ENCODE measurements around the gene UBXN6. TPM values are rescaled to one million over a fixed set of nuclear protein-coding genes. Genes with fewer than 3 reads are reported as not detected.

The UBXN6 gene
- total and polyA plus RNA-seq, 2 of the 8 experiments (the other 6 are each of a cell fraction or from before 2014, with no cell fraction given) = 28.0 to 43.8 TPM

GRCh38 chr19:4472174-4472974 is 14.8 kb upstream of the UBXN6 start, which contains the start of gene HDGFL2:
HDGFL2 (plus strand) TSS chr19:4472297; CDS start chr19:4472351, 54 bp downstream.
- FAIRE-seq = no peak
- POLR2A ChIA-PET (ENCODE audit: partially characterized antibody) = interaction anchor here (0.7 to 2.9 kb wide), 11 partner anchors 8 to 297 kb away, joined by 3 to 12 read pairs (median 4); partner anchors contain the start of genes PLIN4 and UBXN6

More at GRCh38 chr19:4472174-4472974, 14.8 kb upstream of the UBXN6 start, which contains the start of gene HDGFL2:
- CTCF ChIA-PET (ENCODE audit: partially characterized antibody) = interaction anchor here (0.7 to 2.1 kb wide), 3 partner anchors 18 to 225 kb away, joined by 3 to 5 read pairs (median 4); no protein-coding TSS in a partner anchor
- no peak within 1 kb of the TSS for H3K14ac ChIP-seq (ENCODE audit: insufficient read length)
- peak within 1 kb of the TSS; percentile 35 for H3K27ac ChIP-seq (ENCODE audit: low read depth, low read length)
- H3K36me3 ChIP-seq (ENCODE audit: control insufficient read depth in 2 of 4, insufficient read depth in 4 of 4, low read length in 3 of 4) = peaks cover 6 to 16% (median 10%) of the 10 kb centered on the region in 4 experiments; a peak in 7 of 8 replicates
- peaks cover 22% of the 10 kb centered on the region for H3K23me2 ChIP-seq (ENCODE audit: low read depth, low read length)
- no peak within 1 kb of the TSS for H2BK20ac ChIP-seq (ENCODE audit: low read length)
- H3K79me2 ChIP-seq (ENCODE audit: control insufficient read depth in 1 of 2, insufficient read depth in 2 of 2, low read length in 2 of 2) = peaks cover 14 to 32% of the 10 kb centered on the region in 2 experiments; a peak in 3 of 4 replicates
- no peaks in the 10 kb centered on the region; a peak in 1 of 7 replicates for H3K27me3 ChIP-seq (replicated peaks in 1 of 4; ENCODE audit: control insufficient read depth in 3 of 4, extremely low read depth in 1 of 4, insufficient read depth in 3 of 4, low read length in 3 of 4)
- no peak within 1 kb of the TSS for H3K23ac ChIP-seq (ENCODE audit: insufficient read length)
- 0% methylated on average over 15 of the region's 71 CpGs; no CpG with 5 or more reads in 1 of the 2 experiments for WGBS, 2 experiments (ENCODE audit: extremely low coverage in 1 of 2, insufficient coverage in 1 of 2, insufficient read length in 1 of 2, insufficient replicate concordance in 2 of 2, low coverage in 1 of 2, low lambda C conversion rate in 2 of 2, missing lambda C conversion rate in 1 of 2)
- no peak within 1 kb of the TSS for H3K4ac ChIP-seq (replicated peaks; ENCODE audit: insufficient read length, low read depth, low read length)
- H3K4me1 ChIP-seq (replicated peaks in 1 of 4; ENCODE audit: control insufficient read depth in 3 of 4, insufficient read depth in 4 of 4, low read length in 3 of 4) = peaks cover 0 to 16% (median 11%) of the 10 kb centered on the region in 4 experiments; a peak in 5 of 7 replicates
- H4K5ac ChIP-seq (ENCODE audit: insufficient read length, low read depth, low read length) = peak within 1 kb of the TSS; percentile 65
- peak within 1 kb of the TSS; percentile 42 to 85 (median 68) for H3K9ac ChIP-seq (replicated peaks in 1 of 4; ENCODE audit: extremely low read depth in 1 of 4, low read depth in 3 of 4, low read length in 3 of 4)
- H4K91ac ChIP-seq (replicated peaks; ENCODE audit: insufficient read length, low read length) = no peak within 1 kb of the TSS
- no peak within 1 kb of the TSS for H2AK5ac ChIP-seq (ENCODE audit: low read depth, low read length)
- H2BK12ac ChIP-seq (ENCODE audit: low read depth, low read length) = no peak within 1 kb of the TSS; the same call in 1 of the 2 replicates
- H3K4me2 ChIP-seq (ENCODE audit: insufficient read depth in 1 of 2, low read depth in 2 of 2, low read length in 2 of 2) = peak within 1 kb of the TSS; percentile 81 to 95
- peak within 1 kb of the TSS; percentile 36 for H2BK5ac ChIP-seq (ENCODE audit: low read depth, low read length)
- H4K8ac ChIP-seq (ENCODE audit: extremely low read depth, insufficient read depth, low read length) = no peak within 1 kb of the TSS; the same call in 1 of the 2 replicates
- no peak within 1 kb of the TSS for H2BK15ac ChIP-seq (ENCODE audit: low read length)
- no peak for DNase-seq (ENCODE audit: low read depth in 1 of 2, low spot score in 2 of 2)
- peak within 1 kb of the TSS; percentile 90; the same call in 1 of the 2 replicates for H2AFZ ChIP-seq (ENCODE audit: low read length)
- TF ChIP-seq EP300 (IDR thresholded peaks at IDR 0.05; ENCODE audit: borderline replicate concordance in 1 of 2, low read depth in 2 of 2, low read length in 2 of 2) (0 out of 3 replicates have a peak, but pooled peaks of 1 of the 2 experiments have one; percentile 30), POLR2AphosphoS5 (IDR thresholded peaks at IDR 0.05; ENCODE audit: low read depth, low read length) (no peak), EGR1 (IDR thresholded peaks at IDR 0.05; ENCODE audit: borderline replicate concordance, low read depth, low read length) (peak; percentile 10; the same call in 1 of the 2 replicates), SUZ12 (IDR thresholded peaks at IDR 0.05; ENCODE audit: low read length) (no peak)
- H3K9me3 ChIP-seq (ENCODE audit: insufficient read depth in 2 of 2, low read depth in 1 of 2, low read length in 1 of 2) = no peaks in the 10 kb centered on the region
- peak within 1 kb of the TSS; percentile 67 to 99 (median 72) for H3K4me3 ChIP-seq (ENCODE audit: extremely low read depth in 1 of 4, insufficient read depth in 2 of 4, low read depth in 3 of 4, low read length in 4 of 4)
- peaks cover 0 to 11% of the 10 kb centered on the region in 2 experiments for H4K20me1 ChIP-seq (replicated peaks in 1 of 2; ENCODE audit: control insufficient read depth in 1 of 2, insufficient read depth in 2 of 2, low read length in 2 of 2)
- H2BK120ac ChIP-seq (replicated peaks; ENCODE audit: low read depth, low read length) = no peak within 1 kb of the TSS
- H3K79me1 ChIP-seq (ENCODE audit: low read depth, low read length) = peaks cover 14% of the 10 kb centered on the region; the same call in 1 of the 2 replicates
- peak within 1 kb of the TSS; percentile 40 for H3K56ac ChIP-seq (replicated peaks; ENCODE audit: insufficient read length, low read depth, low read length)
- peak within 1 kb of the TSS; percentile 36; the same call in 1 of the 2 replicates for H3K18ac ChIP-seq (ENCODE audit: extremely low read depth, low read length)
